Ammon's horn (tissue), 1 donor: Measurements from ENCODE around the gene ZC3H13.
A peak's percentile ranks its signal among the peaks of the same experiment; 100 is the strongest.

Experiments
- DNase-seq: peaks from one replicate; pipeline ENCODE4 v3.0.0-alpha.2; 2016; ENCODE audit warnings: low spot score

Gene ZC3H13

GRCh38 chr13:46059405-46059804 is 6.9 kb upstream of the ZC3H13 start:
- DNase-seq, result peak; percentile 5

- no peak for DNase-seq
Measured at GRCh38 chr13:46058268-46058667, 5.7 kb upstream of the ZC3H13 start.

GRCh38 chr13:46057256-46058015 is 4.9 kb upstream of the ZC3H13 start:
- DNase-seq, result peak; percentile 79

GRCh38 chr13:46053162-46054012 is 841 bp upstream of the ZC3H13 start:
- no peak for DNase-seq

- no peak for DNase-seq
Measured at GRCh38 chr13:46051968-46052318, 603 bp downstream of the ZC3H13 start.

GRCh38 chr13:46050771-46051170 is 1.8 kb downstream of the ZC3H13 start:
- no peak for DNase-seq

GRCh38 chr13:46045424-46045823 is 7.1 kb downstream of the ZC3H13 start:
- DNase-seq, result no peak

- DNase-seq, result no peak
Measured at GRCh38 chr13:46043647-46044046, 8.9 kb downstream of the ZC3H13 start.

GRCh38 chr13:46041419-46041839 is 11.1 kb downstream of the ZC3H13 start:
- DNase-seq, result no peak

- DNase-seq, result no peak
Measured at GRCh38 chr13:46040763-46041162, 11.8 kb downstream of the ZC3H13 start.

- no peak for DNase-seq
Measured at GRCh38 chr13:46039411-46040182, 12.9 kb downstream of the ZC3H13 start.

GRCh38 chr13:46038296-46038695 is 14.2 kb downstream of the ZC3H13 start:
- DNase-seq, result no peak

GRCh38 chr13:46035066-46035465 is 17.5 kb downstream of the ZC3H13 start:
- no peak for DNase-seq

- DNase-seq, result no peak
Measured at GRCh38 chr13:46032341-46032740, 20.2 kb downstream of the ZC3H13 start.

- DNase-seq, result no peak
Measured at GRCh38 chr13:46031581-46032263, 20.8 kb downstream of the ZC3H13 start.

GRCh38 chr13:46025157-46025556 is 27.4 kb downstream of the ZC3H13 start:
- no peak for DNase-seq

- DNase-seq, result no peak
Measured at GRCh38 chr13:46022481-46022880, 30.1 kb downstream of the ZC3H13 start.

GRCh38 chr13:46016216-46016615 is 36.3 kb downstream of the ZC3H13 start:
- DNase-seq, result no peak

- DNase-seq, result no peak
Measured at GRCh38 chr13:46015366-46015765, 37.2 kb downstream of the ZC3H13 start.

GRCh38 chr13:46012404-46012803 is 40.1 kb downstream of the ZC3H13 start:
- DNase-seq, result no peak

- DNase-seq, result peak; percentile 11
Measured at GRCh38 chr13:46010148-46010547, 42.4 kb downstream of the ZC3H13 start.

GRCh38 chr13:46008631-46009030 is 43.9 kb downstream of the ZC3H13 start:
- no peak for DNase-seq
